OCI-LY1 (cell line): ENCODE data around the gene RTTN.

Experiments used
- H2AFZ ChIP-seq: fragments of 200-600 bp; sonication (generic), shearing (Covaris generic); 2 replicates; pipeline ENCODE4 v1.6.0; 2014; ENCODE audit warnings: antibody characterized with exemption, mild to moderate bottlenecking, low read length
- H3F3A ChIP-seq: fragments of 200-600 bp; sonication (generic), shearing (Covaris generic); 2 replicates; pipeline ENCODE4 v1.6.0; 2014; ENCODE audit warnings: mild to moderate bottlenecking, antibody characterized with exemption, low read length, moderate library complexity; ENCODE audit not compliant: insufficient read depth
- H3K27ac ChIP-seq: fragments of 200-600 bp; sonication (generic); 2 replicates; pipeline ENCODE4 v1.5.1; 2014; ENCODE audit warnings: low read length, mixed run types, mild to moderate bottlenecking, low read depth; ENCODE audit not compliant: poor library complexity, severe bottlenecking
- H3K27me3 ChIP-seq: fragments of 200-600 bp; sonication (generic); 2 replicates; pipeline ENCODE4 v1.6.0; 2014; ENCODE audit warnings: antibody characterized with exemption, mild to moderate bottlenecking, low read length, moderate library complexity; ENCODE audit not compliant: insufficient read depth
- H3K36me3 ChIP-seq: fragments of 200-600 bp; sonication (generic); 2 replicates; pipeline ENCODE4 v1.6.1; 2014; ENCODE audit warnings: mild to moderate bottlenecking, antibody characterized with exemption, low read length, moderate library complexity, mixed read lengths; ENCODE audit not compliant: insufficient read depth
- H3K4me1 ChIP-seq: fragments of 200-600 bp; sonication (generic); 2 replicates; pipeline ENCODE4 v1.5.1; 2014; ENCODE audit warnings: mild to moderate bottlenecking, low read length, moderate library complexity; ENCODE audit not compliant: insufficient read depth, severe bottlenecking
- H3K4me2 ChIP-seq: fragments of 200-600 bp; sonication (generic), shearing (Covaris generic); 2 replicates; pipeline ENCODE4 v1.6.1; 2014; ENCODE audit warnings: low read length
- H3K4me3 ChIP-seq: fragments of 200-600 bp; sonication (generic); 2 replicates; pipeline ENCODE4 v1.5.1; 2014; ENCODE audit warnings: low read length, low read depth, mild to moderate bottlenecking, mixed read lengths; ENCODE audit not compliant: poor library complexity, severe bottlenecking
- H3K79me2 ChIP-seq: fragments of 200-600 bp; shearing (Covaris generic); 2 replicates; pipeline ENCODE4 v1.6.1; 2016; ENCODE audit warnings: mixed run types, low read length, mixed read lengths; ENCODE audit not compliant: insufficient read depth
- H3K9ac ChIP-seq: fragments of 200-600 bp; sonication (generic), shearing (Covaris generic); 2 replicates; pipeline ENCODE4 v1.6.1; 2014; ENCODE audit warnings: mild to moderate bottlenecking, low read length, mixed read lengths
- H3K9me2 ChIP-seq: fragments of 200-600 bp; sonication (generic), shearing (Covaris generic); 2 replicates; pipeline ENCODE4 v1.6.1; 2014; ENCODE audit warnings: low read depth, mild to moderate bottlenecking, low read length, mixed read lengths
- H3K9me3 ChIP-seq: fragments of 200-600 bp; shearing (Covaris generic); 2 replicates; pipeline ENCODE4 v1.6.1; 2014; ENCODE audit warnings: low read length, mixed read lengths
- H4K20me1 ChIP-seq: fragments of 200-600 bp; sonication (generic), shearing (Covaris generic); 2 replicates; pipeline ENCODE4 v1.6.0; 2016; ENCODE audit warnings: mild to moderate bottlenecking, low read length; ENCODE audit not compliant: insufficient read depth
- CTCF ChIP-seq: fragments of 200-600 bp; sonication (generic), shearing (Covaris generic); IDR thresholded peaks from 2 replicates; pipeline ENCODE4 v1.5.1; 2017; ENCODE audit warnings: mild to moderate bottlenecking, antibody characterized with exemption, low read length, moderate library complexity, mixed read lengths
- EZH2 ChIP-seq: fragments of 200-600 bp; sonication (generic), shearing (Covaris generic); IDR thresholded peaks from 2 replicates; pipeline ENCODE4 v1.8.0; 2017; ENCODE audit warnings: borderline replicate concordance, mixed run types, mild to moderate bottlenecking, antibody characterized with exemption, low read length, moderate library complexity, mixed read lengths

The RTTN gene

GRCh38 chr18:70234667-70235459 is 29.4 kb upstream of the RTTN start:
- Histone ChIP-seq H3F3A (no peaks in the 10 kb centered on the region), H3K9me3 (no peaks in the 10 kb centered on the region), H3K9ac (no peak overlapping the region), H3K4me3 (no peak overlapping the region), H3K27ac (no peak overlapping the region), H3K27me3 (no peaks in the 10 kb centered on the region), H3K4me1 (no peaks in the 10 kb centered on the region), H3K4me2 (no peak overlapping the region), H3K9me2 (no peaks in the 10 kb centered on the region), H2AFZ (no peak overlapping the region), H4K20me1 (no peaks in the 10 kb centered on the region), H3K36me3 (no peaks in the 10 kb centered on the region), H3K79me2 (no peaks in the 10 kb centered on the region)
- TF ChIP-seq CTCF (no peak), EZH2 (no peak)

DNA sequence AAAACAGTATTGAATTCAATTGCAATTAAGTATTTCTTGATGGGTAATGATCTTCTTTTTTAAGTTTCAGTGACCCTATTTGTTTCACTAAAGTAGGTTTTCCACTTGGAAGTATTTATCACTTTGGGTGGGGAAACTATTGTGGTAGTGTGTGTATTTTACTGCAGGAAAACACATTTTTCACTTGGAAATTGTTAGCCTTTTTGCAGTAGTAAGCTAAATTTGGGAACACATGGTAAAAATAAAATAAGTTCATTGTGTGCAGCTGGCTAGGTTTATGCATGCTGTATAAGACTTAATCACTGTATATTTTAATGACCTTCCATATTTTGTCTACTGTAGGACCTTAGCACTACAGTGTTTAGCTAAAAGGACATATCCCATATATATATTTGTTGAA is 28.5 kb upstream of the RTTN start:
- Histone ChIP-seq H3K27ac (no peak overlapping the region), H3K9me2 (no peaks in the 10 kb centered on the region), H3K36me3 (no peaks in the 10 kb centered on the region), H3K79me2 (no peaks in the 10 kb centered on the region), H4K20me1 (no peaks in the 10 kb centered on the region), H3K4me1 (no peaks in the 10 kb centered on the region), H2AFZ (no peak overlapping the region), H3F3A (no peaks in the 10 kb centered on the region), H3K9me3 (no peaks in the 10 kb centered on the region), H3K4me3 (no peak overlapping the region), H3K9ac (no peak overlapping the region), H3K27me3 (no peaks in the 10 kb centered on the region), H3K4me2 (no peak overlapping the region)
- no peak for TF ChIP-seq CTCF
- no peak for TF ChIP-seq EZH2

DNA sequence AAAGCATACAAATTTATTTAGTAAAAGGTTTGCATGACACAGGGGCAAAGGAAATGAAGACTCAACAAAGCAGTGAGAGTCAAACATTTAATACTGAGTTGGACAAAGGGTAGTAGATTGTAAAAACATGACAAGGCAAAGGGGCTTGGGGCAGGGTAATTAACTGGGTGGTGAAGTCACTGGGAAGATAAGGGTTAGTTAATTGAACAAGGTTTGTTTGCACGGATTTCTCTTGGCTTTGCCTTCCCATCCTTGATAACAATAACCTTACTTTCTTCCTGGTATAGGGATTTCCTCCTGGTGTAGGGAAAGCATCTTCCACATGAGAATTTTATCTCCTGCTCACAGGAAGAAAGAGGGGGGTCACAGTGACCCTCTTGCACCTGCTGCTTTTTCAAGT is 26.8 kb upstream of the RTTN start:
- Histone ChIP-seq H3K9me3 (peaks cover 6% of the 10 kb centered on the region; the same call in 1 of the 2 replicates), H3K4me3 (no peak overlapping the region), H3K9ac (no peak overlapping the region), H2AFZ (no peak overlapping the region), H3K36me3 (no peaks in the 10 kb centered on the region), H3K9me2 (no peaks in the 10 kb centered on the region), H3K27me3 (no peaks in the 10 kb centered on the region), H3K27ac (no peak overlapping the region), H4K20me1 (no peaks in the 10 kb centered on the region), H3K79me2 (no peaks in the 10 kb centered on the region), H3F3A (no peaks in the 10 kb centered on the region), H3K4me1 (no peaks in the 10 kb centered on the region), H3K4me2 (no peak overlapping the region)
- TF ChIP-seq CTCF (no peak), EZH2 (no peak)
